ENCODE results near the gene PRPSAP2.

PRPSAP2 gene

DNA sequence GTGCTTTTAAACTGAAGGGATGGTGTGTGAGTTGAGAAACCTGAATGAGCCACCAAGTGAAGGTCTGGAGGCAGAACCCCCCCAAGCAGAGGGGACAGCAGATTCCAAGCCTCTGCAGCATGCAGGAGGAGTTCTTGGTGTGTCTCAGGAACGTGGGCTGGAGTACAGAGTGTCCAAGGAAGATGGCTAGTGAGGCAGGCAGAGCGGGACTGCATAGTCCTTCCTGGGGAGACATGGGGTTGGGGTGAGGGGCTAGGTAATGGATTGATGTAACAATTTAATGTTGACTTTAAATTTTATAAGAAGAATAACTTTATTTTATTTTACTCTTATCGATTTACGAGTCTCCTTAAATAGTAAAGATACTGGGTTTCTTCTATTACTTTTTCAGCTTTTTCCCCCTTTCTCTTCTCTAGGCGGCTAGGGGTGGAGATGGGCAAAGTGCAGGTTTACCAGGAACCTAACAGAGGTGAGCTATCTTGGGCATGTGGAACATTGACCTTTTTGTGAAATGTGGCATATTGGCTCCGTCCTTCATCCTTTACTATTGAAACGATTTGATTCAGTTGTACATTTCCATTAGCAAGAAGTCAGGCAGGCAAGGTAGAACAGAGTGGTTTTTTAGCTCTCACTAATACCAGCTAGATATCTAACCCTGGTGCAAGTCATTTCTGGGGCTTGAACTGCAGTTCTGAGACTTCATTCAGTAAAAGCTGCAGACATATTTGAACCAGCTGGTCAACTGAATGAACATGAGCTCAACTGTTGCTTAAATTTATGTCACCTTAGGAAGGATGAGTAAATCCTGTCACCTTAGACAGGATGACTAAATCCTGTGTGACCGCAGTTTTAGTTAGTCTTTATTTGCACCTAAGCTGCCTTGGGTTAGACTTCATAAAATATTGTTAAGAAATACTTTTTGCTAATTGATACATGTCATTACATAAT, 9.2 kb downstream of the PRPSAP2 start:
- TF ChIP-seq, protein P1, sequence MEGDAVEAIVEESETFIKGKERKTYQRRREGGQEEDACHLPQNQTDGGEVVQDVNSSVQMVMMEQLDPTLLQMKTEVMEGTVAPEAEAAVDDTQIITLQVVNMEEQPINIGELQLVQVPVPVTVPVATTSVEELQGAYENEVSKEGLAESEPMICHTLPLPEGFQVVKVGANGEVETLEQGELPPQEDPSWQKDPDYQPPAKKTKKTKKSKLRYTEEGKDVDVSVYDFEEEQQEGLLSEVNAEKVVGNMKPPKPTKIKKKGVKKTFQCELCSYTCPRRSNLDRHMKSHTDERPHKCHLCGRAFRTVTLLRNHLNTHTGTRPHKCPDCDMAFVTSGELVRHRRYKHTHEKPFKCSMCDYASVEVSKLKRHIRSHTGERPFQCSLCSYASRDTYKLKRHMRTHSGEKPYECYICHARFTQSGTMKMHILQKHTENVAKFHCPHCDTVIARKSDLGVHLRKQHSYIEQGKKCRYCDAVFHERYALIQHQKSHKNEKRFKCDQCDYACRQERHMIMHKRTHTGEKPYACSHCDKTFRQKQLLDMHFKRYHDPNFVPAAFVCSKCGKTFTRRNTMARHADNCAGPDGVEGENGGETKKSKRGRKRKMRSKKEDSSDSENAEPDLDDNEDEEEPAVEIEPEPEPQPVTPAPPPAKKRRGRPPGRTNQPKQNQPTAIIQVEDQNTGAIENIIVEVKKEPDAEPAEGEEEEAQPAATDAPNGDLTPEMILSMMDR (IDR thresholded peaks at IDR 0.05; ENCODE audit: low read depth, low read length) = no peak
- DNase-seq (ENCODE audit: extremely low read depth, low read depth) = no peak

GRCh38 chr17:18877104-18877645, 19.2 kb downstream of the PRPSAP2 start:
- DNase-seq (ENCODE audit: extremely low read depth, low read depth) = no peak
- TF ChIP-seq, protein P1 (IDR thresholded peaks at IDR 0.05; ENCODE audit: low read depth, low read length) = no peak

DNA sequence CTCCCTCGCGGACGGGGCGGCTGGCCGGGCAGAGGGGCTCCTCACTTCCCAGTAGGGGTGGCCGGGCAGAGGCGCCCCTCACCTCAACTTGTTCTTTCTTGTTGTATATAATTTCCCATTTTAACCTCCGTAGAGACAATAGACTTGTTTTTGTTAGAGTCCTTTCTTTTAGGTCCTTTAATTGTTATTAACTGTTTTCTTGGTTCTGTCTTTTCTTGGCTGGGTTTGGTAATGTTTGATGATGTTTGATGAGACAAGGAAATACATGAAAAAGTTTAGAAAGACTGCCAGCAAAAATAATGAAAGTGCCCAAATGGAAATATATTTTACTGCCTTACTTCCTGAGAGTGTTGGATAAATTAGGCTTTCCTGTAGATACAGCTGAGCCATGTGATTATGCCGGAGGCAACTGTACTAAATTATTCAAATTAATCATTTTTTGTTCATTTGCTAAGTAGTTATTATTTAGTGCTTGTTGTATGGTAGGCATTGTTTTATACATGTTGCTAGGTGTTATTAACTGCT, 30.9 kb downstream of the PRPSAP2 start:
- TF ChIP-seq, protein P1 (IDR thresholded peaks at IDR 0.05; ENCODE audit: low read depth, low read length) = no peak
- no peak for DNase-seq (ENCODE audit: extremely low read depth, low read depth)

GRCh38 chr17:18889658-18890057, 31.7 kb downstream of the PRPSAP2 start:
- DNase-seq (ENCODE audit: extremely low read depth, low read depth) = no peak
- TF ChIP-seq, protein P1 (IDR thresholded peaks at IDR 0.05; ENCODE audit: low read depth, low read length) = no peak

- DNase-seq (ENCODE audit: extremely low read depth, low read depth) = no peak
- TF ChIP-seq, protein P1 (IDR thresholded peaks at IDR 0.05; ENCODE audit: low read depth, low read length) = no peak
Observed at GRCh38 chr17:18891541-18891940, 33.6 kb downstream of the PRPSAP2 start.

GRCh38 chr17:18896146-18896545, 38.2 kb downstream of the PRPSAP2 start:
- DNase-seq (ENCODE audit: extremely low read depth, low read depth) = no peak
- TF ChIP-seq, protein P1 (IDR thresholded peaks at IDR 0.05; ENCODE audit: low read depth, low read length) = no peak

- TF ChIP-seq, protein P1 (IDR thresholded peaks at IDR 0.05; ENCODE audit: low read depth, low read length) = no peak
- DNase-seq (ENCODE audit: extremely low read depth, low read depth) = no peak
Observed at GRCh38 chr17:18896947-18897346, 39.0 kb downstream of the PRPSAP2 start.
